BJ (cell line): ENCODE data around the gene RTKN2. TPM values are rescaled to one million over a fixed set of nuclear protein-coding genes. Genes with fewer than 3 reads are reported as not detected.
A peak's percentile ranks its signal among the peaks of the same experiment; 100 is the strongest.

Experiments
- CTCF ChIA-PET: fragments of 350-600 bp; formaldehyde crosslinking; extraction: SDS; loops from one replicate; lab custom pipeline; 2021; ENCODE audit warnings: antibody characterized with exemption, inconsistent platforms; lab: Yijun Ruan, JAX
- POLR2A ChIA-PET: fragments of 300-600 bp; sonication (Branson Sonifier 250); formaldehyde crosslinking; extraction: SDS; loops from one replicate; lab custom pipeline; 2021; ENCODE audit warnings: antibody characterized with exemption; lab: Charles Lee
- DNase-seq: peaks from one replicate; pipeline ENCODE4 v3.0.0-alpha.2; 2011; ENCODE audit warnings: low read depth
- H3K27me3 ChIP-seq: 2 replicates; pipeline ENCODE4 v1.6.0; 2011; ENCODE audit warnings: low read length; ENCODE audit not compliant: control insufficient read depth, insufficient read depth
- H3K36me3 ChIP-seq: 2 replicates; pipeline ENCODE4 v1.5.1; 2011; ENCODE audit warnings: low read length; ENCODE audit not compliant: control insufficient read depth, insufficient read depth
- H3K4me3 ChIP-seq: 2 replicates; pipeline ENCODE4 v1.5.1; 2011; ENCODE audit warnings: low read depth, mild to moderate bottlenecking, control low read depth, low read length
- polyA plus RNA-seq: library from polyadenylated mRNA; depleted of rRNA; stranded (reverse); fragments of >200 nt; gene quantifications from 2 replicates; pipeline ENCODE4 v1.2.3, GENCODE V29; 2011
- TF ChIP-seq, protein P1 (sequence below): IDR thresholded peaks from 2 replicates; pipeline ENCODE4 v1.5.1; 2011; ENCODE audit warnings: low read depth, mild to moderate bottlenecking, control low read depth, inconsistent platforms, low read length, moderate library complexity; ENCODE audit not compliant: insufficient read depth

The RTKN2 gene
- polyA plus RNA-seq, 1 experiment = 1.5 TPM

DNA sequence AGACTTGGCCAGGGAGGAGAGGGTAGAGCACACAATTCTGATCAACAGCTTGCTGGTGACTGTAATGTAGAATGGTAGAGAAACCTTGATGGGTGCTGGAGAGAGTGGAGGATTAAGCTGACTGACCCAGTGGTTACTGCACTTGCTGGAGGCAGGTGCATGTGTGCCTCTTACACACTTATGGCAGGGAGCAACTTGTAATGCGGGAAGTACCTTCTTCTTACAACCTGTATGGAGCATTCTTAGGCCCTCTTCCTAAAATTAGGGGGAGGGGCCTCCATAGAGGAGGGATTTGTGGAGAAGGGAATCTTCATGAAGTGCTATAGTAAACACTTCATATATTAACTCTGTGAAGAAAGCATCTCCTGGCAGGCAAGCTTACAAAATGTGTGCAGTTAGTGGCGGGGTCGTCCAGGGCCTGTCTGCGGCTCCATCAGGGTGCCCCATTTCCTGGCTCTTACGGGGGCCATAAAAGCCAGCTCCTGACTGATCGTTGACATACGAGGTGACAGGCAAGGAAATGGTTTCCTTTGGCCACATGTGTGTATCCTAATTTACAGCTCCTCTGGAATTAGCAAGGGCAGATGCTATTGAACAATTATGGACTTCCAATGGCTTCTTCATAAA lies 113.5 kb downstream of the RTKN2 start:
- no peak for DNase-seq
- no peak overlapping the region for H3K4me3 ChIP-seq
- H3K27me3 ChIP-seq = no peaks in the 10 kb centered on the region
- no peaks in the 10 kb centered on the region for H3K36me3 ChIP-seq
- ChIA-PET POLR2A (no interaction called here), CTCF (no interaction called here)
- TF ChIP-seq, protein P1, sequence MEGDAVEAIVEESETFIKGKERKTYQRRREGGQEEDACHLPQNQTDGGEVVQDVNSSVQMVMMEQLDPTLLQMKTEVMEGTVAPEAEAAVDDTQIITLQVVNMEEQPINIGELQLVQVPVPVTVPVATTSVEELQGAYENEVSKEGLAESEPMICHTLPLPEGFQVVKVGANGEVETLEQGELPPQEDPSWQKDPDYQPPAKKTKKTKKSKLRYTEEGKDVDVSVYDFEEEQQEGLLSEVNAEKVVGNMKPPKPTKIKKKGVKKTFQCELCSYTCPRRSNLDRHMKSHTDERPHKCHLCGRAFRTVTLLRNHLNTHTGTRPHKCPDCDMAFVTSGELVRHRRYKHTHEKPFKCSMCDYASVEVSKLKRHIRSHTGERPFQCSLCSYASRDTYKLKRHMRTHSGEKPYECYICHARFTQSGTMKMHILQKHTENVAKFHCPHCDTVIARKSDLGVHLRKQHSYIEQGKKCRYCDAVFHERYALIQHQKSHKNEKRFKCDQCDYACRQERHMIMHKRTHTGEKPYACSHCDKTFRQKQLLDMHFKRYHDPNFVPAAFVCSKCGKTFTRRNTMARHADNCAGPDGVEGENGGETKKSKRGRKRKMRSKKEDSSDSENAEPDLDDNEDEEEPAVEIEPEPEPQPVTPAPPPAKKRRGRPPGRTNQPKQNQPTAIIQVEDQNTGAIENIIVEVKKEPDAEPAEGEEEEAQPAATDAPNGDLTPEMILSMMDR = no peak

DNA sequence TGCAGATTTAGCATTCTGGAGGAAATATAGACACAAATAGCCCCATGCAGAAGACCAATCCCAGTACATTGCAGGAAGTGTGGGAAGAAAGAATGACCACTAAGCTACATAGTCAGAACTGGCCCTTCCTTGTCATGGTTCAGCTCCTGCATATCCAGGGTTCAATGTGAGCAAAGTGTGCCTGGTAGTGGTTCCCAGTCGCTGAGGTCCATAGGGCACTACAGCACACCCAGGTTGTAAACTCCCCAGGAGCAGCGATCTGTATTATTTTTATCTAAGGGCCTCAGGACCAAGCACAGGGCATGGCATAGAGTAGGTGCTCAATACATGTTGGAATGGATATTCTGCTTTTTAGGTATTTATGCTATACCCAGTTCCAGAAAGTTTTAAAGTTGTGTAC lies 114.4 kb downstream of the RTKN2 start:
- TF ChIP-seq, protein P1 = no peak
- no peak for DNase-seq

DNA sequence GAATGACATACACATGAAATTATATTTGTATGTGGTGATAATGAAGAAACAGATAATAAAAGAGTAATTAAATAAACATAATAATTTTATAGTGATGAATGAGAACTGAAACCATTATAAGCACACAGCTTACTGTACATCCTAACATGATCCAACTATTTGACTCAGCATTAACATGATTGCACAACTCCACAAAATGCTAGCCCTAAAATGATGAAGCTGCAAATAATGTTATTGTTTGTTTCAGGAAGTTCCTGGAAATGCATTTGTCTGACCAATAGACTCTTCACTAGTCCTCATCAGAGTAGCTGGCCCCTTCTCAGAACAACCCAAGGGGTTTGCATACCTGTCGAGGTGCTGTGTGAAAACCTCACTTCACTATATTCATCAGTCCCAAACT lies 115.5 kb downstream of the RTKN2 start:
- TF ChIP-seq, protein P1 = no peak
- Histone ChIP-seq H3K27me3 (no peaks in the 10 kb centered on the region), H3K4me3 (no peak overlapping the region), H3K36me3 (no peaks in the 10 kb centered on the region)
- CTCF ChIA-PET = interaction anchor here (1.6 kb wide), 1 partner anchor 11 kb away, joined by 3 read pairs; no protein-coding TSS in a partner anchor
- POLR2A ChIA-PET = no interaction called here
- peak; percentile 56 for DNase-seq

More for the DNA sequence above, 114.4 kb downstream of the RTKN2 start:
- no peak overlapping the region for H3K4me3 ChIP-seq
- CTCF ChIA-PET = interaction anchor here (1.6 kb wide), 1 partner anchor 12 kb away, joined by 3 read pairs; no protein-coding TSS in a partner anchor
- POLR2A ChIA-PET = no interaction called here
- no peaks in the 10 kb centered on the region for H3K36me3 ChIP-seq
- no peaks in the 10 kb centered on the region for H3K27me3 ChIP-seq

DNA sequence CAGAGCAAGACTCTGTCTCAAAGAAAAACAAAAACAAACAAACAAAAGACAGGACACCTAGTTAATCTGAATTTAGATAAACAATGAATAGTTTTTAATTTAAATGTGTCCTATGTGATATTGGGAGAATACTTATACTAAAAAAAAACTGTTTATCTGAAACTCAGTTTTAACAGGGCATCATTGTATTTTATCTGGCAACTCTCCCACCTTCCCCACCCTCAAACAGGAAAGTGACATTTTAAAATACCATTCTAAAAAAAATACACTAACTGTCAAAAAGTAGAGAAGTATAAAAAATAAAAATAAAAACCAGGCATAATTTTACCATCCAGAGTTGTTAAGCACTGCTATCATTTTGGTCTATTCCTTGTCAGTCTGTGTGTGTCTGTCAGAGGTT lies 119.0 kb downstream of the RTKN2 start:
- no peak for DNase-seq
- ChIA-PET CTCF (no interaction called here), POLR2A (no interaction called here)
- TF ChIP-seq, protein P1 = no peak
- H3K36me3 ChIP-seq = no peaks in the 10 kb centered on the region
- no peaks in the 10 kb centered on the region for H3K27me3 ChIP-seq
- no peak overlapping the region for H3K4me3 ChIP-seq

DNA sequence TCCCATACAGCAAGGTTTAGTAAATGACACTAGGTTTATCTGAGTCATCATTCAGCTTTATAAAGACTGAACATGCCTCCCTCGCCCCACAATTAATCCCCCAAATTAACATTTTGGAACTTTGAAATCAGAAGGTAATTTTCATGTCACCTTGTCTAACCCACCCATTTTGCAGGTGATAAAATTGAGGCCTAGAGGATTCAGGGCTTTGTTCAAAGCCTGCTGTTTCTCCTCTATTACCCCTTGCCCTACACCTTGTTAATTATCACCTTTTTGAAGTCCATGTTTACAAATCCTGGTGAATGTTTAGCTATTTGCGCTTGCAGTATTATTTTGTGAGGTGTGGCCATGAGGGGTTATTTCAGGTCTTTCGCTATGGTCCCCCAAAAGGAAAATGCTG lies 120.5 kb downstream of the RTKN2 start:
- ChIA-PET CTCF (interaction anchor here (0.9 kb wide), 1 partner anchor 111 kb away, joined by 3 read pairs; no protein-coding TSS in a partner anchor), POLR2A (no interaction called here)

More for the DNA sequence above, 120.5 kb downstream of the RTKN2 start:
- TF ChIP-seq, protein P1 = no peak
- no peak overlapping the region for H3K4me3 ChIP-seq
- no peak for DNase-seq
- H3K27me3 ChIP-seq = no peaks in the 10 kb centered on the region
- no peaks in the 10 kb centered on the region for H3K36me3 ChIP-seq
